B cell (primary cell): ENCODE measurements around the gene RRBP1.

Experiments
- CTCF ChIP-seq: fragments of 200-600 bp; IDR thresholded peaks from one replicate; pipeline ENCODE4 v1.8.0; 2022; ENCODE audit warnings: antibody characterized with exemption, mild to moderate bottlenecking
- EZH2 ChIP-seq: IDR thresholded peaks from 2 replicates; pipeline ENCODE4 v1.6.1; 2012; ENCODE audit warnings: borderline replicate concordance, low read depth, mild to moderate bottlenecking, moderate library complexity, low read length; ENCODE audit not compliant: insufficient read depth, poor library complexity, severe bottlenecking

- TF ChIP-seq CTCF (no peak), EZH2 (no peak)
These were observed 79.5 kb downstream of the RRBP1 start for GRCh38 chr20:17602493-17602892.
